ENCODE results near the gene PLEKHD1. TPM values are rescaled to one million over a fixed set of nuclear protein-coding genes. Genes with fewer than 3 reads are reported as not detected.

The PLEKHD1 gene
- total RNA-seq, 1 donor from 2014 or later = not detected

DNA sequence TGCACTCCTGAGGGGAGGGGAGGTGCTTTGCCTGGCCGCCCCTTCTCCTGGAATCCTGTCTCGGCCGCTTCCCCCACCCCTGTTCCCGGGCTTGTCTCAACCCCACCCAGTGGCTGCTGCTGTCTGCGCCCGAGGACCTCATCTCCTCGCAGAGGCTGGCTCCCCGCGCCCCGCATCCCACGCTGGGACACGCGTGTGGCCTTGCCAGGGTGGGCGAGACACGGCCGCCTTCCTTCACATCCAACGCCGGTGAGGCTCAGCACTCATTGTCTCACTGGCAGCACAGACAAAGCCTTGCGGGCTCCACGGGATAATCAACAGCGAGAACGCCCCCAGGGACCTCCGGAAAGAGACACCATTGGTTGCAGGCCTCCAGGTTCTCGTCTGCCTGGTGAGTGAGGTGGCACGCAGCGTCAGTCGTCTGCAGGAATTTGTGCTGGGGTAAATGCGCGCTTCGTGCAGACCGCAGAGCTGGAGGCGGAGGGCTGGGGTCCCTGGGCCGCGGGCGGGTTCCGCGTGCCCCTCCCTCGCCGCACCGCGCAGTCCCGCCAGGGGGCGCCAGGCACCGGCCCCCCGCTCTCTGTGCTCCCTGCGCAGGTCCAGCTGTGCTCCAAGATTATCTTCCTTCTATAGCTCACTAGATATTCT, 63.3 kb downstream of the PLEKHD1 start:
- Mint-ChIP-seq H3K4me1 (peaks cover 44% of the 10 kb centered on the region), H3K27me3 (ENCODE audit: insufficient read depth, low read depth) (peaks cover 2% of the 10 kb centered on the region), H3K4me3 (peak overlapping the region; percentile 78), H3K27ac (peak overlapping the region; percentile 38), H3K9me3 (peaks cover 6% of the 10 kb centered on the region), H3K36me3 (no peaks in the 10 kb centered on the region)
- no peaks in the 10 kb centered on the region for H4K20me1 ChIP-seq (ENCODE audit: low read depth)
- no peaks in the 10 kb centered on the region for H3K36me3 ChIP-seq
- no peak overlapping the region for H3K9ac ChIP-seq
- peaks cover 22% of the 10 kb centered on the region for H3F3A ChIP-seq (ENCODE audit: low read depth)
- peak overlapping the region; percentile 73 for H3K4me2 ChIP-seq
- peak; percentile 87 for DNase-seq (ENCODE audit: low spot score)
- no peaks in the 10 kb centered on the region for H3K27me3 ChIP-seq
- peak overlapping the region; percentile 81 for H2AFZ ChIP-seq (replicated peaks)
- H3K79me2 ChIP-seq (ENCODE audit: low read depth) = no peaks in the 10 kb centered on the region
- peak overlapping the region; percentile 44 for H3K4me3 ChIP-seq
- H3K4me1 ChIP-seq = peaks cover 25% of the 10 kb centered on the region
- H3K27ac ChIP-seq = no peak overlapping the region
- TF ChIP-seq EZH2phosphoT487 (IDR thresholded peaks at IDR 0.05) (no peak), EZH2 (IDR thresholded peaks at IDR 0.05) (no peak)
- TF ChIP-seq, protein P1, sequence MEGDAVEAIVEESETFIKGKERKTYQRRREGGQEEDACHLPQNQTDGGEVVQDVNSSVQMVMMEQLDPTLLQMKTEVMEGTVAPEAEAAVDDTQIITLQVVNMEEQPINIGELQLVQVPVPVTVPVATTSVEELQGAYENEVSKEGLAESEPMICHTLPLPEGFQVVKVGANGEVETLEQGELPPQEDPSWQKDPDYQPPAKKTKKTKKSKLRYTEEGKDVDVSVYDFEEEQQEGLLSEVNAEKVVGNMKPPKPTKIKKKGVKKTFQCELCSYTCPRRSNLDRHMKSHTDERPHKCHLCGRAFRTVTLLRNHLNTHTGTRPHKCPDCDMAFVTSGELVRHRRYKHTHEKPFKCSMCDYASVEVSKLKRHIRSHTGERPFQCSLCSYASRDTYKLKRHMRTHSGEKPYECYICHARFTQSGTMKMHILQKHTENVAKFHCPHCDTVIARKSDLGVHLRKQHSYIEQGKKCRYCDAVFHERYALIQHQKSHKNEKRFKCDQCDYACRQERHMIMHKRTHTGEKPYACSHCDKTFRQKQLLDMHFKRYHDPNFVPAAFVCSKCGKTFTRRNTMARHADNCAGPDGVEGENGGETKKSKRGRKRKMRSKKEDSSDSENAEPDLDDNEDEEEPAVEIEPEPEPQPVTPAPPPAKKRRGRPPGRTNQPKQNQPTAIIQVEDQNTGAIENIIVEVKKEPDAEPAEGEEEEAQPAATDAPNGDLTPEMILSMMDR (IDR thresholded peaks at IDR 0.05) = peak; percentile 92
- no peaks in the 10 kb centered on the region for H3K9me3 ChIP-seq (ENCODE audit: low read depth)

DNA sequence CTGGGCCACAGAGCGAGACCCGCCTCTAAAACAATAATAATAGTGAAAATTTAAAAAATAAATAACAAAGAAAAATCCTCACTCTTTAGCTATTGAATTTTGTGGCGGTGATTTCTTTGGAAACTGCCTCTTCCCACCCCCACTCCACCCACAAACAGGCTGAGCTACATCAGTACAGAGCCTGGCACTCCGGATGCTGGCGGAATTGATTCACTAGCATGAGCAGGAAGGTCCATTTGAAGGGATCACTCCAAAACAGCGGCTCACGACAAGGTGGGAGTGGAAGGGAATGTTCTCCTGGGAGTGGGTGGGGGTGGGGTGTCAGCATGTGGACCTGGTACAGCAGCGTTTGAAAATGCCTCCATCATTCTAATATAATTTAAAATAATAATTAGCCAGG, 64.0 kb downstream of the PLEKHD1 start:
- Mint-ChIP-seq H3K9me3 (peaks cover 6% of the 10 kb centered on the region), H3K27ac (no peak overlapping the region), H3K4me1 (peaks cover 41% of the 10 kb centered on the region), H3K27me3 (ENCODE audit: insufficient read depth, low read depth) (peaks cover 2% of the 10 kb centered on the region), H3K4me3 (no peak overlapping the region), H3K36me3 (no peaks in the 10 kb centered on the region)
- no peak overlapping the region for H3K27ac ChIP-seq
- H3F3A ChIP-seq (ENCODE audit: low read depth) = peaks cover 22% of the 10 kb centered on the region
- DNase-seq (ENCODE audit: low spot score) = no peak
- H3K27me3 ChIP-seq = no peaks in the 10 kb centered on the region
- no peaks in the 10 kb centered on the region for H3K36me3 ChIP-seq
- no peak overlapping the region for H3K4me3 ChIP-seq
- TF ChIP-seq EZH2phosphoT487 (IDR thresholded peaks at IDR 0.05) (no peak), EZH2 (IDR thresholded peaks at IDR 0.05) (no peak)
- TF ChIP-seq, protein P1 (IDR thresholded peaks at IDR 0.05) = no peak
- H2AFZ ChIP-seq (replicated peaks) = no peak overlapping the region
- H3K4me2 ChIP-seq = no peak overlapping the region
- H4K20me1 ChIP-seq (ENCODE audit: low read depth) = no peaks in the 10 kb centered on the region
- no peak overlapping the region for H3K9ac ChIP-seq
- H3K79me2 ChIP-seq (ENCODE audit: low read depth) = no peaks in the 10 kb centered on the region
- H3K9me3 ChIP-seq (ENCODE audit: low read depth) = no peaks in the 10 kb centered on the region
- peaks cover 21% of the 10 kb centered on the region for H3K4me1 ChIP-seq

DNA sequence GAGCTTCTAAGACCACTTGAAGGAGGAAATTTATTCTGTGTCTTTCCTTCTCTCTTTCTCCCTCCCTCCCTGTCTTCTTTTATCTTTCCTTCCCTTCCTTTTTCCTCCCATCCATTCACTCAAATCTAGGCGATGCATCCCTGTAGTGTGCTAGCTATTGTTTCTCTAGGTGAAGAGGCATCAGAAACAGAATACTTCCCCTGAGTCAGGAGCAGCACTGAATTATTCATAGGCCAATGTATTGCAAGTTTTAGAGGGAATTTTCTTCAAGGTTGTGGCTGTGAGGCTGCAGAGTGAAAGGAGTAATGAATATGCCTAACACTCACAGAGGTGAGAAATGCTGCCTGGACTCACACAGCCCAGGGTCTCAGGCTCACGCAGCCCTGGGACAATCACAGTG, 67.0 kb downstream of the PLEKHD1 start:
- H3K9me3 Mint-ChIP-seq = peaks cover 2% of the 10 kb centered on the region
- no peak for DNase-seq (ENCODE audit: low spot score)
- no peak for TF ChIP-seq EZH2phosphoT487 (IDR thresholded peaks at IDR 0.05)
- H3K9me3 ChIP-seq (ENCODE audit: low read depth) = no peaks in the 10 kb centered on the region
- H3K27me3 ChIP-seq = no peaks in the 10 kb centered on the region
- peaks cover 32% of the 10 kb centered on the region for H3K4me1 Mint-ChIP-seq
- peaks cover 2% of the 10 kb centered on the region for H3K27me3 Mint-ChIP-seq (ENCODE audit: insufficient read depth, low read depth)
- no peak overlapping the region for H3K4me2 ChIP-seq
- no peaks in the 10 kb centered on the region for H3K79me2 ChIP-seq (ENCODE audit: low read depth)
- H3F3A ChIP-seq (ENCODE audit: low read depth) = peaks cover 18% of the 10 kb centered on the region
- H2AFZ ChIP-seq (replicated peaks) = no peak overlapping the region
- no peaks in the 10 kb centered on the region for H4K20me1 ChIP-seq (ENCODE audit: low read depth)
- H3K4me3 Mint-ChIP-seq = no peak overlapping the region
- H3K27ac ChIP-seq = no peak overlapping the region
- no peak overlapping the region for H3K9ac ChIP-seq
- H3K4me1 ChIP-seq = peaks cover 19% of the 10 kb centered on the region
- H3K36me3 ChIP-seq = no peaks in the 10 kb centered on the region
- no peaks in the 10 kb centered on the region for H3K36me3 Mint-ChIP-seq
- no peak overlapping the region for H3K4me3 ChIP-seq
- H3K27ac Mint-ChIP-seq = peak overlapping the region; percentile 8

DNA sequence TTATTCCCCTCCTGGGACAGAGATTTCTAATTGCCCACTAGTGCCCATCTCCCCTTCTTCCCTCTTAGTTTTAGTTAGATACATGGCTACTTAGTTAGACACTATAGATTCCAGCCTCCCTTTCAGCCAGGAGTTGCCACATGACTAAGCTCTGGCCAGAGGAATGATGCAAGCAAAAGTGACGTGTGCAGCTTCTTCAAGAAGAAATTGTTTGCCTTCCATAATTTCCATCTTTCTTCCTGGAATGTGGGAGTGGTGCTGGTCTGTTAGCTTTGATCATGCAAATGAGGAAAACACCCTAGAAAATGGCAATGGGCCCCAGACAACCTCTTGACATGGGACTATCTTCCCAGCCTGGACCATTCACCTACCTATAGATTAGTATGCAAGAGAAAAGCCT, 68.7 kb downstream of the PLEKHD1 start:
- H3K27ac Mint-ChIP-seq = peak overlapping the region; percentile 16
- H3K27me3 ChIP-seq = no peaks in the 10 kb centered on the region
- peaks cover 15% of the 10 kb centered on the region for H3K4me1 ChIP-seq
- no peak overlapping the region for H3K27ac ChIP-seq
- no peaks in the 10 kb centered on the region for H3K36me3 ChIP-seq
- no peak overlapping the region for H3K9ac ChIP-seq
- peaks cover 2% of the 10 kb centered on the region for H3K9me3 Mint-ChIP-seq
- H3K4me1 Mint-ChIP-seq = peaks cover 22% of the 10 kb centered on the region
- no peak overlapping the region for H3K4me2 ChIP-seq
- no peak overlapping the region for H3K4me3 Mint-ChIP-seq
- H4K20me1 ChIP-seq (ENCODE audit: low read depth) = no peaks in the 10 kb centered on the region
- H3K9me3 ChIP-seq (ENCODE audit: low read depth) = no peaks in the 10 kb centered on the region
- H3K79me2 ChIP-seq (ENCODE audit: low read depth) = no peaks in the 10 kb centered on the region
- TF ChIP-seq EZH2phosphoT487 (IDR thresholded peaks at IDR 0.05) (no peak), EZH2 (IDR thresholded peaks at IDR 0.05) (no peak)
- TF ChIP-seq, protein P1 (IDR thresholded peaks at IDR 0.05) = no peak
- H3K36me3 Mint-ChIP-seq = no peaks in the 10 kb centered on the region
- no peak overlapping the region for H3K4me3 ChIP-seq
- peaks cover 12% of the 10 kb centered on the region for H3F3A ChIP-seq (ENCODE audit: low read depth)
- no peak overlapping the region for H2AFZ ChIP-seq (replicated peaks)
- DNase-seq (ENCODE audit: low spot score) = no peak
- H3K27me3 Mint-ChIP-seq (ENCODE audit: insufficient read depth, low read depth) = peaks cover 5% of the 10 kb centered on the region

Measured in neural progenitor cell (in vitro differentiated cells).